Kidney tubule cell (primary cell): ENCODE results near the gene CYP2E1.
"Not testable (repeated sequence)": the region's sequence is repeated elsewhere in the genome, so short reads cannot be mapped to it uniquely, and the experiment has no call there.

Experiments used
- DNase-seq: peaks from one replicate; pipeline ENCODE4 v3.0.0-alpha.2; 2018; ENCODE audit warnings: low spot score

The CYP2E1 gene

DNA sequence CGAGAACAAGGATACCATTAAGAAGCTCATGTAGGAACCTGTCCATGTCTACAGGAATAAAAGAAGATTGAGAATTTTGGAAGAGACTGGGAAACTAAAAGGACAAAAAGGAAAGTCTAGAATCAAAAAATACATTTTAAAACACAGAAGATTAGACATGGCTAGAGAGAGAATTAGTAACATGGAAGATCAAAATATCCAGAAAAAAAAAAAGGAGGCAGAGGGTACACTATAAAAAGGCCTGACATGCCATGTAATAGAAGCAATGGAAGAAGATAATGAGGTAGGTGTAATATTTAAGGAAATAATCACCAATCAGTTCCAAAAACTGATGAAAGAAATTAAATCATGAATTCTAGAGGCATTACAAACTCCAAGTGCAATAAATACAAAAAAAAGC lies 46.3 kb downstream of the CYP2E1 start:
- DNase-seq: not testable (repeated sequence)

GRCh38 chr10:133577037-133577436 lies 49.9 kb downstream of the CYP2E1 start:
- DNase-seq: not testable (repeated sequence)
